Measurements from ENCODE around the gene PLEKHO2. TPM values are rescaled to one million over a fixed set of nuclear protein-coding genes. Genes with fewer than 3 reads are reported as not detected.

Gene PLEKHO2
- polyA plus RNA-seq, 1 of the 3 experiments (the other 2 are of a cell fraction), result 7.8 TPM

GRCh38 chr15:64833690-64834089 lies 8.0 kb upstream of the PLEKHO2 start:
- no peaks in the 10 kb centered on the region for H3K4me1 ChIP-seq (ENCODE audit: control insufficient read depth in 1 of 2, insufficient read depth in 2 of 2, low read depth in 1 of 2, low read length in 1 of 2)
- no peaks in the 10 kb centered on the region for H3K36me3 ChIP-seq (replicated peaks in 1 of 2; ENCODE audit: control insufficient read depth in 1 of 2, insufficient read depth in 2 of 2, low read length in 1 of 2)
- H4K20me1 ChIP-seq (ENCODE audit: insufficient read depth), result no peaks in the 10 kb centered on the region
- H3K4me2 ChIP-seq, result no peak overlapping the region
- WGBS (ENCODE audit: low lambda C conversion rate), result 95% methylated on average over 4 of the region's 4 CpGs
- no peaks in the 10 kb centered on the region for H3K9me2 ChIP-seq
- TF ChIP-seq IRF3 (IDR thresholded peaks at IDR 0.05; ENCODE audit: low read depth, low read length) (no peak), RXRA (IDR thresholded peaks at IDR 0.05; ENCODE audit: borderline replicate concordance, low read depth) (no peak), MEF2A (IDR thresholded peaks at IDR 0.05; ENCODE audit: borderline replicate concordance, low read depth) (no peak), SMC3 (IDR thresholded peaks at IDR 0.05; ENCODE audit: low read depth, low read length) (no peak), YY1 (IDR thresholded peaks at IDR 0.05; ENCODE audit: low read depth) (no peak), PBX3 (IDR thresholded peaks at IDR 0.05) (no peak), FOSL2 (IDR thresholded peaks at IDR 0.05; ENCODE audit: borderline replicate concordance, low read depth) (no peak), RAD21 (IDR thresholded peaks at IDR 0.05; ENCODE audit: low read length) (no peak), EZH2phosphoT487 (IDR thresholded peaks at IDR 0.05; ENCODE audit: borderline replicate concordance, low read depth) (no peak), REST (IDR thresholded peaks at IDR 0.05; ENCODE audit: low read depth, low read length) (no peak), CTCF (IDR thresholded peaks at IDR 0.05) (no peak), NFIC (IDR thresholded peaks at IDR 0.05; ENCODE audit: borderline replicate concordance) (no peak), MXI1 (IDR thresholded peaks at IDR 0.05; ENCODE audit: low read depth, low read length) (no peak), RFX5 (IDR thresholded peaks at IDR 0.05; ENCODE audit: low read length) (no peak), ZBTB33 (IDR thresholded peaks at IDR 0.05; ENCODE audit: borderline replicate concordance, low read depth) (no peak), CHD2 (IDR thresholded peaks at IDR 0.05; ENCODE audit: low read length, partially characterized antibody) (no peak), EP300 (IDR thresholded peaks at IDR 0.05; ENCODE audit: borderline replicate concordance in 1 of 2, low read depth in 1 of 2, low read length in 1 of 2) (no peak), FOXM1 (IDR thresholded peaks at IDR 0.05; ENCODE audit: low read depth) (no peak)
- ChIA-PET CTCF (interaction anchor here (2.6 kb wide), 1 partner anchor 102 kb away, joined by 8 read pairs; no protein-coding TSS in a partner anchor), POLR2A (interaction anchor here (0.6 kb wide), 1 partner anchor 1186 kb away, joined by 4 read pairs; no protein-coding TSS in a partner anchor)
- H3K27ac ChIP-seq (ENCODE audit: low read depth in 2 of 2, low read length in 1 of 2), result no peak overlapping the region
- DNase-seq, result no peak
- peaks cover 6% of the 10 kb centered on the region for H3F3A ChIP-seq (replicated peaks; ENCODE audit: insufficient read depth)
- no peak overlapping the region for H3K9ac ChIP-seq
- no peak overlapping the region for H3K4me3 ChIP-seq (ENCODE audit: low read depth in 2 of 2, low read length in 1 of 2)
- no peak overlapping the region for H2AFZ ChIP-seq (ENCODE audit: low read depth)
- H3K27me3 ChIP-seq (ENCODE audit: insufficient read depth), result no peaks in the 10 kb centered on the region
- H3K9me3 ChIP-seq, result no peaks in the 10 kb centered on the region
- no peaks in the 10 kb centered on the region for H3K79me2 ChIP-seq (ENCODE audit: insufficient read depth)
